Activated CD8-positive, alpha-beta memory T cell treated with anti-CD3 and anti-CD28 coated beads, Interleukin-2, amount 50 U/mL, for 48 hours (primary cell): ENCODE data around the gene PLEKHG4.

Experiments
- DNase-seq: peaks from one replicate; pipeline ENCODE4 v3.0.0-alpha.2; 2020

PLEKHG4 gene

DNA sequence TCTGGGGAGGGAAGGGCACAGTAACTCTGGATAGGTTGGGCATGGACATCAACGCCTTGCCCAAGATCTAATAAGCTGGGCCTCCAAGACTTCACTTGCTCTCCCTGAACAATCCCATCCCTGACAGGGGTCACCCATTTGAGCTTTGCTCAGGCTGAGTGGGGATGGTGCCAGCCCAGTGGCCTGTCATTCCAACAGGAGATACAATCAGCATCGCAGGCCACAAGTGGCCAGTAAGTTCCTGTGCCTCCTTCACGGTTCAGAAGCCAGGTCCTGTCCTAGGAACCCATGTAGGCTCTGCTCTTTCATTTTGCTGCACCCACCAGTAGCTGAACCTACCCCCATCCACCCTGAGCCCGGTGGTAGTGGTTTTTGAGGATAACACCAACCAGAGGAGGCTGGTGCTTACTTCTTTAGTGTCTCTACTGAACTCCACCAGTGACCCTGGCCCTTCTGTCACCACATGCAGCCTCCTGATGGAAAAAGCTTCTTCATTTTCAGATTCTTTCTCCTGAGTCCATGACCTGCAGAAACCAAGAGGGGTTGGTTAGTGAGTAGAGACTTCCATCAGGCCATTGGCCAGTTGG lies 14.9 kb downstream of the PLEKHG4 start:
- no peak for DNase-seq

- DNase-seq, result no peak
These were observed 15.6 kb downstream of the PLEKHG4 start for GRCh38 chr16:67294938-67295361.

DNA sequence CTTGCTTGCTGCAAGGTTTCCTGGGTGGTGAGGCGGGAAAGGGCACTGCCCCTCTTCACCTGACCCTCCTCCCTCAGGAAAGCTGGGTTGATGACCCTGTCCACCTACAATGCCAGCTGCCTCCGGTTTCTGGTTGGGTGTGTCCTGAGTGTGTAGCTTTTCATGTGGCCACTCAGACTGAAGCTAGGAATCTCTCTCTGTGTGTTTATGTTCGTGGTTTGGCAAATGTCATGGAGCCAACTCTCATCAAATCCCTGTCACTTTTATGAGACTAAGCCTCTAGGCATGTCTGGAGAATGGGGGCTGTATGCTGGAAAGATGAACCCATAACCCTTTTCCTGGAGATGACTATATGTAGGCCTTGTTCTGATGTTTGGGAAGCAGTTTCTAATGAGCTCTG lies 17.1 kb downstream of the PLEKHG4 start:
- no peak for DNase-seq

- DNase-seq, result no peak
These were observed 18.9 kb downstream of the PLEKHG4 start for GRCh38 chr16:67298277-67298676.

DNA sequence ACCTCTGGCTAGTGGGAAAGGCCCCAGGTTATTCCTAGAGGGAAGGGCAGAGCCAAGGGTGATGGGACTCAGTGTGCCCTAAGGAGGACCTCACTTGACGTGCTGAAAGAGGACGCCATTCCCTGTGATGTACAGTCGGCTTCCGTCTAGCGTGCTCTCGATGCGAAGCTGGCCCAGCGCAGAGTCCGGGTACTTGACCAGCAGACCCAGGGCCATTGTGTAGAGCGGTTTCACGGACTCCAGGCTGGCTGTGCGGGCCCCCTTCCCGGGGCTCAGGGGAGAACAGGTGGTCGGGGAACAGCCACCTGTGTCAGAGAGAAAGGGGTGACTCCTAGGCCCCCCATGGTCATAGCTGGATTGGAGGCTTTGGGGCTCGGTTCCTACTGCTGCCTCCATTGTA lies 19.9 kb downstream of the PLEKHG4 start:
- no peak for DNase-seq

DNA sequence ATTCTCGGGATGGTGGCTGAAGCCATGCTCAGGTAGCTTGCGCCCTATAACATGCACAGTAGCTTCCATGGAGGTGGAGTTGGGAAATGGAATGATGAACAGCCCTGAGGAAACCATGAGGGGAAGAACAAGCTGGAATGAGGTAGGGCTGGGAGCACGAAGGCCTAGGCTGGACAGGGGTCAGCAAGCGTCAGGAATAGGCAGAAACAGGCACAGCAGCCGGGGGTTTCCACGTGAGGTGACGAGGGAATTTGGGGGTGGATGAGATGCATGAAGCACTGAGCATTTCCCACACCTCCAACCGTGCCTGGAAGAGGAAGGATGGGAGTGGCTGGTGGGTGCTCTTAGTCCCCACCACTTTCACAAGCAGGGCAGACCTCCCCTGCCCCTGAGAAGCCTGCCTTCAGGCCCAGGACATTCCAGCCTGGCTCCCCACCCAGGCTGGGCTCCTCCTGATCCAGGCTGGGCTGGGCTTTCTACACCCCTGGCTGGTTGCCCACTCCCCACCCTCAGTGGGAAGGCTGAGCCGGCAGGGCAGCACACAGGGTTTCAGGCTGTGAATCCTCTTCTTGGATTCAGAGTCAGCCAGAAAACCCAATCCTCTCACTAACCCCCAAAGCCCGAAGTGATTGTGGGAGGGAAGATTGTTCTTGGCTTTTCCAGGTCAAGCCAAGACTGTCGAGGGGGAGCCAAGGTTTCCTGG lies 21.9 kb downstream of the PLEKHG4 start:
- DNase-seq, result no peak

- no peak for DNase-seq
These were observed 22.7 kb downstream of the PLEKHG4 start for GRCh38 chr16:67302076-67302475.

DNA sequence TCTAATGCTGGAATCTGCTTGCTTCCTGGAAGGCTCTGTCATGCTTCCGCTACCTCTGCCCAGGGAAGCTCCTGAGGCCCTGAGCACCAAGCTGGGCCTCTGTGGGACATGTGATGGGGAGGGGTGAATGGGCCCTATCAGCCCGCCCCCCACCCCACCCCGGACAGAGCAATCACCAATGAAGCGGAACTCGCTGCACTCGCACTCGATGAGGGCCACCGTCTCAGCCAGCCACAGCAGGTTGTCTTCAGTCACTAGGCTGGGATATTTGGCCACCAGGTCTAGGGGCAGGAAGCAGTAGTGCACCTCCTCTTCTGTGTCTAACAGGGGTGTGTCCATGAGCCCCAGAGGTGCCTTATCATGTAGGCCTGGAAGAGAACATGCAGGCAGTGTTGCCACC lies 23.6 kb downstream of the PLEKHG4 start:
- DNase-seq, result no peak

DNA sequence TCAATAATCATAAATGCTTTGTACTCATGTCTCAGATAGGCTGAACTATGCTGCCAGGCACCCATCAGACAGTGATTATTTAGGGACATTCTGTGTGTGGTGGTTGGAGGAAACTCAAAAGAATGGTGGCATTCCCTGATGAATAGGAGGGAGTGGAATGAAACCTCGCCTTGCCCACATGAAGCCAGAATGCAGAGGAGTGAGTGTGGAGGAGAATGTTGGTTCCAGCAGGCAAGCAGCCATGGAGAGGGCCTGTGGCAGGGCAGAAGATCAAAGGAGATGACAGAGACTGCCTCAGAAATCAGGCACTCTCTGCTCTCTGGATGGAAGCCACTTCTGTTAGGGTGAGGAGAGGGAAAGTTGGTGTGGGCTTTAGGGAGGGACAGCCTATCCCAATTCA lies 24.7 kb downstream of the PLEKHG4 start:
- DNase-seq, result no peak

GRCh38 chr16:67305216-67306071 lies 26.1 kb downstream of the PLEKHG4 start:
- DNase-seq, result no peak

DNA sequence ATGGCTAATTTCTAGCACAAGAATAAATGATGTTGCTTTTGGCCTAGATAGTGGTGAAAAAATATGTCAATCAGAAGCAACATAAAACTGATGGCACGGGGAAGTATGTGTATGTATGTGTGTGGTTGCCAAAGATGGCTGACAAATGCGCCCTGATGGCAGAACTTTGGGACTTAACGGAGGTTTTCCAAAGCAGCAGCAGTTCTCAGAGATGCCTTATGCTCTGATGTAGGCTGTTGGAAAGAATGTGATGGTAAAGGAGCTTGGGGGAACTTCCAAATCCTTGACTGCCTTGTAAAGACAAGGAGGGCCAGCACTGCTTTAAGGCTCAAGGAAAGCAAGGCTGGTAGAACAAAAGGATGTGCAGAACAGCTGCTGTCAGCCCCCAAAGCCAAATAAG lies 31.2 kb downstream of the PLEKHG4 start:
- no peak for DNase-seq

DNA sequence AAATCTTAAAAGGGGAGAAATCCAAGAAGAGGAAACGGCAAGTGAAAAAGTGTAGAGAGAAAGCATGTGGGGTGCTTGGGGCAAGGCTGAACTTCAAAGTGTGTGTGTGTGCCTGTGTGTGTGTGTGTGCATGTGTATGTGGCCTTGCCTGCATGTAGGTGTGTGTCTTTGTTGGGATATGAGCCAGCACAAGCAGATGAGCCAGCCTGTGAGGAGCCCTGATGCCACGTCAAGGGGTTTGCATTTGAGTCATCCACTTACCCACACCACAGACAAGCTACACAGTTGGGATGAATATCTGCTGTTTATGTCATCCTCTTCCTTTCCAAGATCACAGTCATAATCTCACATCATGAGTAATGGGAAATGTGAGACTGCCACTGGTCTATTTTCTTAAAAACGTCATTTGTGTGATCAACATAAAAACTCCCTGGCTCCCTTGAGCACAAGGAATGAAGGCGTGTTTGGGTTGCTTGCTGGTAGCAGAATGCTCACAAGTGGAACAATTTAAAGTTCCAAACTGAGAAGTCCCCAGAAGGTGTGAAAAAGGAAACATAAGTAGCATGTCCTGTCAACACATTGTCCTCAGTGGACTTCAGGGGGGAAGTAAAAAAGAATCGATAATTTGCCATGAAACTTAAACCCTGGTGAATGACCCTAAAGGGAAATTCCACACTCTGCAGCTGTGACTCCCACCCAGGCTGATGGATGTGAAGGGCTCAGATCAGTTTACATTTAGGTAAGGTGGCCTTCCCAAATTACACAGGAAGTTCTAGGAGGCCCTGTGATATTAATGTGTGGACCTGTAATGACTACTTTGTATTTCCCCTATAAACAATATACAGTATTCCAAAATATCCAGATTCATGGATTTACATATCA lies 32.5 kb downstream of the PLEKHG4 start:
- peak; percentile 86 for DNase-seq

DNA sequence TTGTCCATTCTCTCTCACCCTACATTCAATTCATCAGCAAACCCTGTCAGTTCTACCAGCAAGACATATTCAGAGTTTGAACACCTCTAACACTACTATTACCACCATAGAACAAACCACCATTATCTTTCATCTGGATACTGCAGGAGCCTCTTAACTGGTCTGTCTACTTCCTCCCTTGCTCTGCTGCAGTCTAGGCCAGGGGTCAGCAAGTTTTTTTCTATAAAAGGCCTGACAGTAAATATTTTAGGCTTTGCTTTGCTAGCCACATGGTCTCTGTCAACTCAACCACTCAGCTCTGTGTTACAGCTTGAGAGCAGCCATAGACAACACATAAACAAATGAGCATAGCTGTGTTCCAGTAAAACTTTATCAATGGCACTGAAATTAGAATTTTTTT lies 33.4 kb downstream of the PLEKHG4 start:
- no peak for DNase-seq

DNA sequence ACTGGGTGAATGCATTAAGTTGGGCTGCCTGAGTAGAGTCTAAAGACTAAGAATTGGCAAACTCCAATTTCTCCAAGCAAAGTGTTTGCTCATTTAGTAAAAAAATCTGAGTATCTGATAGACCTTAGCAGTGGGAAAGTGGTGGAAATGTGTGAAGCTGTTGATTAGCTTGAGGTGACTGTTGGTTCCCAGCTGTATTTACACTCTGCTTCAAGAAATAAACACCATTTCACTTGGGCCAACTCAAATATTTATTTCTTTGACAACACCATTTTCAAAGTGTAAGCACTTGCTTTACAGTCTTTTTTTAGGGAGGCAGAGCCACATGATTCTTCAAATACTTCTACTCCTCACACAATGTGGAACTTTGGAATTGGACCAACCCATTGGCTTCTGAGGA lies 38.5 kb downstream of the PLEKHG4 start:
- no peak for DNase-seq

DNA sequence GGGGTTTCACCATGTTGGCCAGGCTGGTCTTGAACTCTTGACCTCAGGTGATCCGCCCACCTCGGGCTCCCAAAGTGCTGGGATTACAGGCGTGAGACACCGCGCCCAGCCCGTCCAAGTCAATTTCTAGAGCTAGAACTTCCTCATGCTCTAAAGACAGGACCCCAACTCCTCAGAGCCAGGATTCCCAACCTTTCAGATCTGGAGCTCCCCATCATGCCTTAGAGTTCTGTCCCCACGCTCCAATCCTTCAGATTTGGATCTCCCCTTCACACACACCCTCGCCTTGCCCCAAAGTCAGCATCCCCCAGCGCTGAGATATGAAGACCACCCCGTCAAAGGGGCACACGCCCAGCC lies 46.8 kb downstream of the PLEKHG4 start:
- peak; percentile 52 for DNase-seq

GRCh38 chr16:67326472-67327309 lies 47.4 kb downstream of the PLEKHG4 start, which contains the start of the genes KCTD19 and LRRC36:
KCTD19 (minus strand) TSS chr16:67326741; CDS start chr16:67326707, 34 bp downstream.
LRRC36 (plus strand) TSS chr16:67326815; CDS start chr16:67326863, 48 bp downstream.
- peak; percentile 95 for DNase-seq

DNA sequence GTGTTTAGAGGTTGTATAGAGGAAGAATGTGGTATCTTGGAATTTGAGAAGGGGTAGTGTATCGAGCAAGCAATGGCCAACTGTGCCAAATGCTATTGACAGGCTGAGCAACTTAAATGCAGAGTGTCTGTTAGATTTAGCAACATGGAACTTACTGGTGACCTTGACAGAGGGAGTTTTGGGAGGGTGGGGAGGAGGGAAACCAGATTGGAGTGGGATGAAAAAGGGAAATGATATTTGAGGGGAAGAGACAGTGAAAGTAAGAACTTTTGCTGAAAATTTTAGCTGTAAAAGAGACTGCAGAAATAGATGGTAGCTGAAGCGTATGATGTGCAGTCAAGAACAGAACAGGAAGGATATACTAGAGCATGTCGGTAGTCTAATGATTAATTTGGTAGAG lies 48.4 kb downstream of the PLEKHG4 start:
- DNase-seq, result no peak

DNA sequence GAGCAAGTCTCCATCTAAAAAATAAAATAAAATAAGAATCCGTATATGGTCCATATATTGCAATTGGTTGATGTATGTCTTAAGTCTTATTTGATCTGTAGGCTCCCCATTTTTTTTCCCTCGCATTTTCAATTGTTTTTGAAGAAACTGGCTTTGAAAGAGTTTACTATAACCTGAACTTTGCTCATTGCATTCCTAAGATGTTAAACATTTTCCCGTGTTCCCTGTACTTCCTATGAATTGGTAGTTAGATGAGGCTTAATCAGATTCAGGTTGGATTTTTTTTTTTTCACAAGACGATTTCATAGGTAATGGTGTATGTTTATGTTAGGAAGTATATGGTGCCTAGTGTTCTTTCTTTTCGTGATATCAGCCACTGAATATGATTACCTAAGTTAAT lies 50.6 kb downstream of the PLEKHG4 start:
- DNase-seq, result no peak

DNA sequence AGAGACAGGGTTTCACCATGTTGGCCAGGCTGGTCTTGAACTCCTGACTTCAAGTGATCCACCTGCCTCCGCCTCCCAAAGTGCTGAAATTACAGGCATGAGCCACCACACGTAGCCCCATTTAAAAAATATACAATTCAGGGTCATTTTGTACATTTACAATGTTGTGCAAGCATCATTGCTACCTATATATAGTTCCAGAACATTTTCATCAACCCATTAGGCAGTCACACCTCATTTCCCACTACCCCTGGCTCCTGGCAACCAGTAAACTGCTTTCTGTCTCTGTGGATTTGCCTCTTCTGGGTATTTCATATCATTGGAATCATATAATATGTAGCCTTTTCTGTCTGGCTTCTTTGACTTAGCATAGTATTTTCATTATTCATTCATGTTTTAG lies 54.0 kb downstream of the PLEKHG4 start:
- DNase-seq, result no peak

DNA sequence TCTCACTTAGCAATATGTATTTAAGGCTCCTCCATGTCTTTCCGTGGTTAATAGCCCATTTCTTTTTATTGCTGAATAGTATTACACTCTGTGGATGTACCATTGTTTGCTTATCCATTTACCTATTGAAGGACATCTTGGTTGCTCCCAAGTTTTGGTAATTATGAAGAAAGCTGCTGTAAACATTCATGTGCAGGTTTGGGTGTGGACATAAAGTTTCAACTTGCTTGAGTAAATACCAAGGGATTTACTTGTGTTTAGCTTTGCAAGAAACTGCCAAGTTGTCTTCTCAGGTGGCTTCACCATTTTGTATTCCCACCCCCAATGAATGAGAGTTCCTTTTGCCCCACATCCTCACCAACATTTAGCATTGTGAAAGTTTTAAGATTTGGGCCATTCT lies 56.8 kb downstream of the PLEKHG4 start:
- no peak for DNase-seq

- DNase-seq, result no peak
These were observed 57.3 kb downstream of the PLEKHG4 start for GRCh38 chr16:67336648-67337047.
